Activated T-helper 9 cell treated with anti-CD3 and anti-CD28 coated beads, Interleukin-2, amount 50 U/mL, for 16 hours (primary cell): ENCODE results near the gene GIMAP2.
"Not testable (repeated sequence)": the region's sequence is repeated elsewhere in the genome, so short reads cannot be mapped to it uniquely, and the experiment has no call there.

Experiments
- DNase-seq: peaks from one replicate; pipeline ENCODE4 v3.0.0-alpha.2; 2020; ENCODE audit warnings: low read depth

The GIMAP2 gene

GRCh38 chr7:150685219-150686029, at the start of gene GIMAP2:
Gene GIMAP2 (plus strand): TSS chr7:150685706. CDS start chr7:150687060, 1,354 bp downstream.
- no peak for DNase-seq

DNA sequence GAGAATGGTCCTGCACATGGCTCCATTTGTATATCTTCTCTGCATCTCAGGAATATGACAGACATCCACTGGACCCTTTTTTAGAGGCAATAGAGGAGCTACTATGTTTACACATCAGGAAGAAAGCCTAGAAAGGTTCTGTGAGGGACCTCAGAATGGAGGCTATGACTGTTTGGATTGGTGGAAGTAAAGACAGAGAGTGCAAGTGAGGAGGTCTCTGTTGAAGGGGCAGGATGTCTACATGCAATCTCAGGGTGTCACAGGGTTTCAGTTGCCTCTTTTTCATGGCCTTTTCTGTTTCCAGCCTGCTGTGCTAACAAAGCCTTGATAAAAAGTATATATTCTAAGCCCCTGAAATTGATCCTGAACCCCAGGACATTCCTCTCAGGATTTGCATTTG, 43.7 kb upstream of the GIMAP2 start:
- no peak for DNase-seq

- no peak for DNase-seq
Observed at GRCh38 chr7:150642926-150643325, 42.6 kb upstream of the GIMAP2 start.

GRCh38 chr7:150645259-150646020, 40.1 kb upstream of the GIMAP2 start:
- DNase-seq, result no peak

GRCh38 chr7:150648353-150649079, 37.0 kb upstream of the GIMAP2 start:
- DNase-seq, result no peak

- no peak for DNase-seq
Observed at GRCh38 chr7:150649080-150649385, 36.5 kb upstream of the GIMAP2 start.

DNA sequence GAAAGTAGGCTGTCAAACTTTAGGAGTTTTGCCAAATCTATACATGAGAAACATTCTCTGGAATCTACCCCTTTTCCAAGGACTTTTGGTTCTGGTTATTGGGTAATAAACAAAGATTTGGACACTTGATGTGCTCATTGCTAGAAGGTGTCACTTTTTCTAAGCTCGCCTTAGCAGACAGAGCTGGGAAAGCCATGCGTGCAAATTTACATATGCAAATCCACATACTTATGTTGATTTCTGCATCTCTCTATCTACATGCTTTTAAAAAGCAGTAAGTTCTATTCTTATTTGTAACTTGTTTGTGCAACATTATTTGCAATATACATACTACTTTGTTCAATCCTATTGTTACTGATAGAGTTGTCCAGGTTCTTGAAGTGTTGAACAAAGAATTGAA, 30.8 kb upstream of the GIMAP2 start:
- no peak for DNase-seq

DNA sequence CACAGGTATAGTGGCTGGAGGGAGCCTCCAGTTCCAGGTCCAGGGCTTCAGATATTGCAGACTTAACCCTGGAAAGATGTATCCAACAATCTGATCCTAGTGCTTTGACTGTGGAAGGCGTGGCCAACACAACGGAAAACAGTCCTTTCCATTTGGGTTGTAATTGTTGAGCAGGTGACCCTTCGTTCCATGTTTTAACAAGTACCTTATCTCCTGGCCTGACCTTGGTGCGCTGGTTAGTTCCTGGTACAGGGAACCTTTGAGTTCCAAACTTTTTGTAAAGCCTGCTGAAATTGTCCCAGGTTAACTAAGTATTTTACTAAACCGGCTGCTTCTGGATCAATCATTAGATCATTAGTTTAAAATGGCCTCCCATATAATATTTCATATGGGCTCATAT, 29.5 kb upstream of the GIMAP2 start:
- no peak for DNase-seq

DNA sequence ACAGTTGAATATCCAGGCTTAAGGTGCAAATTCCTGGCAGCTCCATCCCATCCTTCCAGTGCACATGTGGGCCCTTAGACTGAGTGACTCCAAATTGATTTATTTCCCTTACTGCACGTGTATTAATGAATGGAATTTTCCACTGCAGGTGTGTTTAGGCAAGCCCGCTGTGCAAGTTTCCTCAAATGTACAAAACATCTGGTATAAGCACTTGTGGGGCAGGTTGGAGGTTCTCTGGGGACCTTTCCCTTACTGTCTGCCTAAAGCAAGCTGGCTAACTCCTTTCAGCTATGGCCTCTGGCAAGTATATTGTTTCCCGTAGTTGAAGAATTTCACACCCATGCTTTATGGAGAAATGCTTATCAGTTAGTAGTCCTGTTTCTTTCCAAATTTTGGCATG, 28.0 kb upstream of the GIMAP2 start:
- DNase-seq, result no peak

GRCh38 chr7:150660939-150661613, 24.4 kb upstream of the GIMAP2 start:
- DNase-seq, result no peak

- not testable (repeated sequence) for DNase-seq
Observed at GRCh38 chr7:150662821-150663220, 22.7 kb upstream of the GIMAP2 start.

DNA sequence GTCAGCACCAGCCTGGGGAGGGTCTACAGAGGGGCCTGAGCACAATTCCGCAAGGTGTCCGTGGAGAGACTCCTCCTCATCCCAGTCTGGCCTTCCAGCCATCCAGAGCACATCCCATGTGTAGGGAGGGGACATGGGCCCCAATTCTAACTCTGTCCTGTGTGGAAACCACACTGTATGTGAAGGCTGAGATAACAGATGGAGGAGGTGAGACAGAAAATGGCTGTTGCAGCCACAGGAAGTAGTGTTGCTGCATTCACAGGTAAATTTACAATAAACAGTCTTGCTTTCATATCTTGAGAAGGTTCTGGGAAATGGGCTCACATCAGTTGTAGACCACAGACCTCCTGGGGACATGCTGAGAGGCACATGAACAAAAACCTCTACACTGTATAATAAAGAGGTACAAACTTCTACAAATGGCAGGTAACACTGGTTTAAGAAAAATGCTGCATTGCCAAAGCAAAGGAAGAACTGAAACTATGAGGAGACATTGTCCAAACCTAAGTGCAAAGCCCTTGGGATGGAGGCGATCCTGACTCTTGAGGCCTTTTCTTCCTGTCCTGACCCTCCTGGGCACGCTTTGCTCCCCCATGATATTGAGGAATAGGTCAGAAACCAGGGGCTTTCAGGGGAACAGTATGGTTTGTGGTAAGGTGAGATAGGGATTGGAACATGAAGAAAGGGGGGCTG, 21.6 kb upstream of the GIMAP2 start:
- no peak for DNase-seq

- DNase-seq, result peak; percentile 42
Observed at GRCh38 chr7:150665089-150665748, 20.3 kb upstream of the GIMAP2 start.

- DNase-seq, result no peak
Observed at GRCh38 chr7:150665896-150666295, 19.6 kb upstream of the GIMAP2 start.

GRCh38 chr7:150666412-150666811, 19.1 kb upstream of the GIMAP2 start:
- no peak for DNase-seq

- DNase-seq, result peak; percentile 49
Observed at GRCh38 chr7:150668472-150668911, 17.0 kb upstream of the GIMAP2 start.

DNA sequence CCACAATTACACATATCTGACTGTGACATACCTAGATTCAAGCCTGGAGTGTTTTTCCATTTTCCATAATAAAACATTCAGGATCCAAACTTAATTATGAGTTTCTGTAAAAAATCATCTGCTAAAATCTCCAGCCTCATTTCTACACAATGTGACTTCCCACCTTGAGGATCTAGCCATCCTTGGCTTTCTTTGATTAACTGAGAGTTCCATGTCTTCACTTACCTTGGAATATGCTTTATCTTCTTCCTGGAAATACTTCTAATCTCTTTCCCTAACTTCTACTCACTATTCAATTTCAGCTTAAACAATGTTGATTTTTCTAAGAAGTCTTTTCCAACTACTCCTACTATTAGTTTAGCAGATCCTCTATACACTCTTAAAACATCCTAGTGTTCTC, 16.5 kb upstream of the GIMAP2 start:
- DNase-seq, result no peak

GRCh38 chr7:150671798-150672585, 13.5 kb upstream of the GIMAP2 start:
- DNase-seq, result not testable (repeated sequence)

DNA sequence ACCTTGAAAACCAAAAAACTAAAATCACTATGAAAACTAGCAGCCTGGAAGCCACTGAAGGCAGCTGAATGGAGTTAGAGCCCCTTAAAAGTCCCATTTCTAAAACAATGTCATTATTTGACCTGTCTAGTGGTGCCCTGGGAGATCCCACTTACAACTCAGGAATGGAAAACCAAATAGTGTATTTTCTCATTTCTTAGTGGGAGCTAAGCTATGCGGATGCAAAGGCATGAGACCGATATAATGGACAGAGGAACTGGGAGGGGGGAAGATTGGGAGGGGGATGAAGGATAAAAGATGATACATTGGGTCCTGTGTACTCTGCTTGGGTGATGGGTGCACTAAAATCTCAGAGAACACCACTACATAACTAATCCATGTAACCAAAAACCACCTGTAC, 9.8 kb upstream of the GIMAP2 start:
- no peak for DNase-seq

DNA sequence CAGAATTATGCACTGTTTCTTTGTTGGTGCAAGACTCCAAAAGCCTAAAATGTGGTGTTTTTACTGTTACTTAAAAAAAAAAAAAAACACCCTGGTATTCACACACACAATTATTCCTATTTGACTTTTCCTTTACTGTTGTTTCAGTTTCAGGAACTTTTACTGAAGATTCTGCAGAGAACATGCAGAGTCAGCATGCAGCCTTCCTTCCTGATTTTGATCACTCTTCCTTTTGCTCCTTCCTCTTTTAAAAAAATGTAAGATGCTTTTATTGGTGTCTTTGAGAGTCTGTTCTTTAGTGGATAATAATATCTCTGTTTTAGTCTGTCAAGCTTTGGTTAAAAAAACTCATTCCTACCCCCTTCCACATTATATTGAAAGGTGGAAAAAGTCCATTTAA, 9.2 kb upstream of the GIMAP2 start:
- not testable (repeated sequence) for DNase-seq
